GM12878 (cell line): ENCODE results near the gene CACNA2D3.

Experiments used
- ATF3 ChIP-seq: IDR thresholded peaks from 2 replicates; pipeline ENCODE4 v1.6.1; 2011; ENCODE audit warnings: low read depth, mild to moderate bottlenecking, low read length, moderate library complexity, borderline replicate concordance; ENCODE audit errors: extremely low read depth
- DPF2 ChIP-seq: fragments of 450-650 bp; IDR thresholded peaks from 2 replicates; pipeline ENCODE4 v1.6.1; 2017; ENCODE audit warnings: mild to moderate bottlenecking
- HCFC1 ChIP-seq: fragments of 150-350 bp; IDR thresholded peaks from 2 replicates; pipeline ENCODE4 v1.6.1; 2014; ENCODE audit warnings: low read length
- IKZF1 ChIP-seq: fragments of 450-650 bp; conservative IDR thresholded peaks from 2 replicates; pipeline ENCODE4 v1.6.1; 2017; ENCODE audit warnings: antibody characterized with exemption, mild to moderate bottlenecking
- JUND ChIP-seq: IDR thresholded peaks from 2 replicates; pipeline ENCODE4 v1.6.1; 2012; ENCODE audit warnings: low read depth, mild to moderate bottlenecking, low read length, improper control_type of control experiment, moderate library complexity
- RELA ChIP-seq: fragments of 450-650 bp; IDR thresholded peaks from 2 replicates; pipeline ENCODE4 v1.8.0; 2014; ENCODE audit warnings: borderline replicate concordance; ENCODE audit not compliant: partially characterized antibody
- SMC3 ChIP-seq: IDR thresholded peaks from 2 replicates; pipeline ENCODE4 v1.6.1; 2011; ENCODE audit warnings: low read length, improper control_type of control experiment, borderline replicate concordance
- TAF1 ChIP-seq: IDR thresholded peaks from 2 replicates; pipeline ENCODE4 v1.6.1; 2011; ENCODE audit warnings: mild to moderate bottlenecking, low read depth, low read length, borderline replicate concordance
- TCF7 ChIP-seq: IDR thresholded peaks from 2 replicates; pipeline ENCODE4 v1.6.1; 2014; ENCODE audit warnings: antibody characterized with exemption, borderline replicate concordance
- USF2 ChIP-seq: IDR thresholded peaks from 2 replicates; pipeline ENCODE4 v1.6.1; 2011; ENCODE audit warnings: low read depth, low read length, improper control_type of control experiment, borderline replicate concordance
- ZSCAN29 ChIP-seq: fragments of 450-650 bp; IDR thresholded peaks from 2 replicates; pipeline ENCODE4 v1.6.1; 2017; ENCODE audit warnings: mild to moderate bottlenecking, moderate library complexity
- TF ChIP-seq, protein P1 (sequence below): fragments of 450-650 bp; formaldehyde crosslinking; IDR thresholded peaks from 2 replicates; pipeline ENCODE4 v1.5.0; 2022; ENCODE audit warnings: mild to moderate bottlenecking, missing genetic modification characterization
- TF ChIP-seq, protein P2 (sequence below): IDR thresholded peaks from 2 replicates; pipeline ENCODE4 v1.6.1; 2012; ENCODE audit warnings: low read depth, low read length, improper control_type of control experiment
- TF ChIP-seq, protein P3 (sequence below), 3 experiments: IDR thresholded peaks in 2 of 3; conservative IDR thresholded peaks in 1 of 3; 2 replicates each; pipeline ENCODE4 v1.5.1; 2011; ENCODE audit warnings: low read depth in 3 of 3, low read length in 3 of 3, mild to moderate bottlenecking in 3 of 3, control low read depth in 2 of 3, moderate library complexity in 2 of 3, inconsistent platforms in 1 of 3, mixed read lengths in 1 of 3; ENCODE audit not compliant: control insufficient read depth in 2 of 3, insufficient read depth in 1 of 3; ENCODE audit errors: extremely low read depth in 1 of 3

GRCh38 chr3:54714035-54714434 is 591.7 kb downstream of the CACNA2D3 start:
- TF ChIP-seq TAF1 (no peak), TCF7 (no peak), ZSCAN29 (no peak), IKZF1 (no peak), DPF2 (no peak), RELA (no peak), USF2 (no peak), SMC3 (no peak), JUND (no peak), ATF3 (no peak), HCFC1 (no peak)
- TF ChIP-seq, protein P1, sequence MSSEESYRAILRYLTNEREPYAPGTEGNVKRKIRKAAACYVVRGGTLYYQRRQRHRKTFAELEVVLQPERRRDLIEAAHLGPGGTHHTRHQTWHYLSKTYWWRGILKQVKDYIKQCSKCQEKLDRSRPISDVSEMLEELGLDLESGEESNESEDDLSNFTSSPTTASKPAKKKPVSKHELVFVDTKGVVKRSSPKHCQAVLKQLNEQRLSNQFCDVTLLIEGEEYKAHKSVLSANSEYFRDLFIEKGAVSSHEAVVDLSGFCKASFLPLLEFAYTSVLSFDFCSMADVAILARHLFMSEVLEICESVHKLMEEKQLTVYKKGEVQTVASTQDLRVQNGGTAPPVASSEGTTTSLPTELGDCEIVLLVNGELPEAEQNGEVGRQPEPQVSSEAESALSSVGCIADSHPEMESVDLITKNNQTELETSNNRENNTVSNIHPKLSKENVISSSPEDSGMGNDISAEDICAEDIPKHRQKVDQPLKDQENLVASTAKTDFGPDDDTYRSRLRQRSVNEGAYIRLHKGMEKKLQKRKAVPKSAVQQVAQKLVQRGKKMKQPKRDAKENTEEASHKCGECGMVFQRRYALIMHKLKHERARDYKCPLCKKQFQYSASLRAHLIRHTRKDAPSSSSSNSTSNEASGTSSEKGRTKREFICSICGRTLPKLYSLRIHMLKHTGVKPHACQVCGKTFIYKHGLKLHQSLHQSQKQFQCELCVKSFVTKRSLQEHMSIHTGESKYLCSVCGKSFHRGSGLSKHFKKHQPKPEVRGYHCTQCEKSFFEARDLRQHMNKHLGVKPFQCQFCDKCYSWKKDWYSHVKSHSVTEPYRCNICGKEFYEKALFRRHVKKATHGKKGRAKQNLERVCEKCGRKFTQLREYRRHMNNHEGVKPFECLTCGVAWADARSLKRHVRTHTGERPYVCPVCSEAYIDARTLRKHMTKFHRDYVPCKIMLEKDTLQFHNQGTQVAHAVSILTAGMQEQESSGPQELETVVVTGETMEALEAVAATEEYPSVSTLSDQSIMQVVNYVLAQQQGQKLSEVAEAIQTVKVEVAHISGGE = no peak
- TF ChIP-seq, protein P2, sequence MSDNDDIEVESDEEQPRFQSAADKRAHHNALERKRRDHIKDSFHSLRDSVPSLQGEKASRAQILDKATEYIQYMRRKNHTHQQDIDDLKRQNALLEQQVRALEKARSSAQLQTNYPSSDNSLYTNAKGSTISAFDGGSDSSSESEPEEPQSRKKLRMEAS = no peak
- TF ChIP-seq, protein P3, sequence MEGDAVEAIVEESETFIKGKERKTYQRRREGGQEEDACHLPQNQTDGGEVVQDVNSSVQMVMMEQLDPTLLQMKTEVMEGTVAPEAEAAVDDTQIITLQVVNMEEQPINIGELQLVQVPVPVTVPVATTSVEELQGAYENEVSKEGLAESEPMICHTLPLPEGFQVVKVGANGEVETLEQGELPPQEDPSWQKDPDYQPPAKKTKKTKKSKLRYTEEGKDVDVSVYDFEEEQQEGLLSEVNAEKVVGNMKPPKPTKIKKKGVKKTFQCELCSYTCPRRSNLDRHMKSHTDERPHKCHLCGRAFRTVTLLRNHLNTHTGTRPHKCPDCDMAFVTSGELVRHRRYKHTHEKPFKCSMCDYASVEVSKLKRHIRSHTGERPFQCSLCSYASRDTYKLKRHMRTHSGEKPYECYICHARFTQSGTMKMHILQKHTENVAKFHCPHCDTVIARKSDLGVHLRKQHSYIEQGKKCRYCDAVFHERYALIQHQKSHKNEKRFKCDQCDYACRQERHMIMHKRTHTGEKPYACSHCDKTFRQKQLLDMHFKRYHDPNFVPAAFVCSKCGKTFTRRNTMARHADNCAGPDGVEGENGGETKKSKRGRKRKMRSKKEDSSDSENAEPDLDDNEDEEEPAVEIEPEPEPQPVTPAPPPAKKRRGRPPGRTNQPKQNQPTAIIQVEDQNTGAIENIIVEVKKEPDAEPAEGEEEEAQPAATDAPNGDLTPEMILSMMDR (IDR thresholded peaks at IDR 0.05 in 2 of 3, conservative IDR thresholded peaks at IDR 0.05 in 1 of 3; ENCODE audit: control insufficient read depth in 2 of 3, extremely low read depth in 1 of 3, insufficient read depth in 1 of 3, low read depth in 3 of 3, low read length in 3 of 3) = no peak
